Endothelial cell of umbilical vein (primary cell): ENCODE data around the gene LGALS7B. TPM values are rescaled to one million over a fixed set of nuclear protein-coding genes. Genes with fewer than 3 reads are reported as not detected.

Experiments
- BruUV-seq: library from RNA; stranded (reverse); fragments of 400-500 nt; replicated peaks from 2 replicates; lab custom pipeline; 2021; lab: Mats Ljungman, UMichigan
- CTCF ChIA-PET: fragments of 300-600, 350-600 bp; sonication (Branson Sonifier 250); formaldehyde crosslinking; loops from one replicate; lab custom pipeline; 2021; ENCODE audit warnings: antibody characterized with exemption, inconsistent platforms; lab: Charles Lee
- POLR2A ChIA-PET: fragments of 300-600, 350-600 bp; sonication (Branson Sonifier 250); formaldehyde crosslinking; loops from one replicate; lab custom pipeline; 2021; ENCODE audit warnings: antibody characterized with exemption, inconsistent platforms; lab: Charles Lee
- DNase-seq: peaks from one replicate; pipeline ENCODE4 v3.0.0-alpha.2; 2011; ENCODE audit warnings: low read depth, low spot score
- FAIRE-seq: peaks from 2 replicates; lab custom pipeline; 2011; peaks lifted over from hg19 to GRCh38; lab: Jason Lieb, UNC
- H2AFZ ChIP-seq: 2 replicates; pipeline ENCODE4 v1.6.0; 2012; ENCODE audit warnings: low read depth, low read length, control low read depth, inconsistent platforms
- H3K27ac ChIP-seq: 2 replicates; pipeline ENCODE4 v1.5.1; 2011; ENCODE audit warnings: low read depth, mild to moderate bottlenecking, control low read depth, low read length, moderate library complexity; ENCODE audit not compliant: insufficient read depth
- H3K27me3 ChIP-seq, 2 experiments: 2 replicates each; pipeline versions ENCODE4 v1.6.0 to v1.6.1; 2011; ENCODE audit warnings: low read length in 2 of 2, mixed read lengths in 1 of 2; ENCODE audit not compliant: control insufficient read depth in 2 of 2, insufficient read depth in 2 of 2
- H3K36me3 ChIP-seq, 2 experiments: 2 replicates in 1 of 2; 3 replicates in 1 of 2; pipeline ENCODE4 v1.5.1; 2011; ENCODE audit warnings: low read length in 2 of 2, mild to moderate bottlenecking in 1 of 2, moderate library complexity in 1 of 2; ENCODE audit not compliant: control insufficient read depth in 2 of 2, insufficient read depth in 2 of 2; ENCODE audit errors: extremely low read depth in 1 of 2
- H3K4me1 ChIP-seq: 3 replicates; pipeline ENCODE4 v1.5.1; 2011; ENCODE audit warnings: mild to moderate bottlenecking, low read length; ENCODE audit not compliant: control insufficient read depth, insufficient read depth; ENCODE audit errors: extremely low read depth
- H3K4me2 ChIP-seq: 2 replicates; pipeline ENCODE4 v1.6.1; 2011; ENCODE audit warnings: low read length, control low read depth, mixed read lengths; ENCODE audit not compliant: insufficient read depth
- H3K4me3 ChIP-seq, 3 experiments: fragments of 200-600 bp in 1 of 3; sonication (generic), shearing (Covaris generic) in 1 of 3; replicated peaks in 1 of 3; 2 replicates each; pipeline ENCODE4 v1.5.1; 2011 to 2016; ENCODE audit warnings: control low read depth in 3 of 3, low read length in 3 of 3, mild to moderate bottlenecking in 2 of 3, inconsistent platforms in 1 of 3, low read depth in 1 of 3, moderate library complexity in 1 of 3; ENCODE audit not compliant: insufficient read depth in 1 of 3
- H3K79me2 ChIP-seq: 2 replicates; pipeline ENCODE4 v1.6.0; 2012; ENCODE audit warnings: low read length, inconsistent platforms; ENCODE audit not compliant: control insufficient read depth, insufficient read depth
- H3K9ac ChIP-seq: replicated peaks from 2 replicates; pipeline ENCODE3; 2011; ENCODE audit warnings: low read length, control low read depth; ENCODE audit not compliant: insufficient read depth; ENCODE audit errors: extremely low read depth
- H3K9me1 ChIP-seq: replicated peaks from 3 replicates; pipeline ENCODE4 v1.6.0; 2011; ENCODE audit warnings: mild to moderate bottlenecking, low read length; ENCODE audit not compliant: control insufficient read depth, insufficient read depth; ENCODE audit errors: extremely low read depth
- H3K9me3 ChIP-seq: replicated peaks from 2 replicates; pipeline ENCODE4 v1.5.1; 2012; ENCODE audit warnings: low read length, inconsistent platforms; ENCODE audit not compliant: control insufficient read depth, insufficient read depth
- H4K20me1 ChIP-seq: replicated peaks from 2 replicates; pipeline ENCODE3; 2011; ENCODE audit warnings: mild to moderate bottlenecking, low read length; ENCODE audit not compliant: control insufficient read depth, insufficient read depth; ENCODE audit errors: extremely low read depth
- FOS ChIP-seq: IDR thresholded peaks from 2 replicates; pipeline ENCODE4 v1.6.1; 2011; ENCODE audit warnings: mild to moderate bottlenecking, low read length, moderate library complexity, borderline replicate concordance; ENCODE audit not compliant: insufficient read depth
- GATA2 ChIP-seq: IDR thresholded peaks from 2 replicates; pipeline ENCODE4 v1.7.0; 2011; ENCODE audit warnings: low read depth, mild to moderate bottlenecking, moderate library complexity, mixed read lengths, low read length; ENCODE audit not compliant: insufficient read length, insufficient read depth
- JUN ChIP-seq: IDR thresholded peaks from 2 replicates; pipeline ENCODE4 v1.6.1; 2011; ENCODE audit warnings: borderline replicate concordance, low read depth; ENCODE audit not compliant: insufficient read length, insufficient read depth
- POLR2A ChIP-seq: IDR thresholded peaks from 2 replicates; pipeline ENCODE4 v1.6.1; 2012; ENCODE audit warnings: low read depth, mild to moderate bottlenecking, control low read depth, low read length
- dilution Hi-C: fragments of 300-500 bp; cut with MboI; formaldehyde crosslinking; loops from one replicate; pipeline ENCODE4 v1.15.0; 2019; ENCODE audit warnings: low sequenced_read_pairs; ENCODE audit not compliant: extremely low pct_ligation_motif_present
- intact Hi-C: fragments of 100-400 bp; cut with micrococcal nuclease; formaldehyde crosslinking; loops from one replicate; pipeline ENCODE4 v1.10.0; 2022
- polyA plus RNA-seq, 4 experiments: library from polyadenylated mRNA; depleted of rRNA in 3 of 4; stranded (reverse) in 3 of 4; unstranded in 1 of 4; fragments of >200 nt; gene quantifications; 2 replicates each; pipeline versions ENCODE4 v1.2.1 to v1.2.3, GENCODE V29; 2011 to 2012; ENCODE audit warnings: missing spikeins in 1 of 4
- total RNA-seq: library from RNA; stranded (reverse); gene quantifications from 2 replicates; pipeline ENCODE4 v1.2.3, GENCODE V29; 2021
- TF ChIP-seq, protein P1 (sequence below), 2 donors: IDR thresholded peaks; 1 replicate in 1 of 2; 2 replicates in 1 of 2; pipeline ENCODE4 v1.5.1; 2011; ENCODE audit warnings: low read length in 2 of 2, mild to moderate bottlenecking in 2 of 2, moderate library complexity in 2 of 2, control low read depth in 1 of 2, inconsistent platforms in 1 of 2, low read depth in 1 of 2; ENCODE audit not compliant: insufficient read depth in 1 of 2; ENCODE audit errors: extremely low read depth in 1 of 2

The LGALS7B gene
- total and polyA plus RNA-seq, 2 donors (not counting 3 experiments of a cell fraction or from before 2014, with no cell fraction given): not detected

DNA sequence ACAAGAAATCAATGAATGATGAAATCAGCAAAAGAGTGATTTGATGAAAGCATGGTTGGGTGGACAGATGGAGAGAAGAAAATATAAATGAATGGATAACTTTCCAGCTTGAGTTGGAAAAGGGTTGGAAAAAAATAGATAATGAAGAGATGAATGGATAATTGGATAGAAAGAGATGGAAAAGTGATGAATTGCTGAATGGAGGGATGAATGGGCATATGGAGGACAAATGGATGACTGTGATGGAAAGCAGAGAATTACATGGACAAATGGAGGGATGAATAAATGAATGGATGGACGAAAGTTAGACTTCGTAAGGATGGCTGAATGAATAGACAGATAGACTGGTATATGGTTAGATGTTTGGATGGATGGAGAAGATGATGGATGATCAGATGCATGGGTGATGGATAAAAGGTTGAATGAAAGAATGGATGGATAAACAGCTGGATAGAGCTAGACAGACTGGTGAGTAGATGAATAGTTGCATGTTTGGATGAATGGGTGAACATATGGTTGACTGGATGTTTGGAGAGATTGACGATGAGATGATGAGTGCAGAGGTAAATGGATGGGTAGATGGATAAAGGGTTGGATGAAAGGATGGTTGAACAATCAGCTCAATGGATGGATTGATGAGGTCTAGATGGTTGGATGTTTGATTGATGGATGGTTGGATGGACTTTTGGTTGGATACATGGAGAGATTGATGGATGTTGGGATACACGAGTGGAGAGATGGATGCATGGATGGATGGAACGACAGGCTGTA is 11.8 kb downstream of the LGALS7B start:
- H3K4me2 ChIP-seq: no peak overlapping the region
- intact Hi-C loops: no loop called here
- no peak overlapping the region for H2AFZ ChIP-seq
- no peak overlapping the region for H3K9ac ChIP-seq
- no peaks in the 10 kb centered on the region for H3K27me3 ChIP-seq
- no peaks in the 10 kb centered on the region for H3K36me3 ChIP-seq
- TF ChIP-seq FOS: no peak
- no peak for TF ChIP-seq JUN
- no peak for TF ChIP-seq GATA2
- no peak for TF ChIP-seq POLR2A
- TF ChIP-seq, protein P1, sequence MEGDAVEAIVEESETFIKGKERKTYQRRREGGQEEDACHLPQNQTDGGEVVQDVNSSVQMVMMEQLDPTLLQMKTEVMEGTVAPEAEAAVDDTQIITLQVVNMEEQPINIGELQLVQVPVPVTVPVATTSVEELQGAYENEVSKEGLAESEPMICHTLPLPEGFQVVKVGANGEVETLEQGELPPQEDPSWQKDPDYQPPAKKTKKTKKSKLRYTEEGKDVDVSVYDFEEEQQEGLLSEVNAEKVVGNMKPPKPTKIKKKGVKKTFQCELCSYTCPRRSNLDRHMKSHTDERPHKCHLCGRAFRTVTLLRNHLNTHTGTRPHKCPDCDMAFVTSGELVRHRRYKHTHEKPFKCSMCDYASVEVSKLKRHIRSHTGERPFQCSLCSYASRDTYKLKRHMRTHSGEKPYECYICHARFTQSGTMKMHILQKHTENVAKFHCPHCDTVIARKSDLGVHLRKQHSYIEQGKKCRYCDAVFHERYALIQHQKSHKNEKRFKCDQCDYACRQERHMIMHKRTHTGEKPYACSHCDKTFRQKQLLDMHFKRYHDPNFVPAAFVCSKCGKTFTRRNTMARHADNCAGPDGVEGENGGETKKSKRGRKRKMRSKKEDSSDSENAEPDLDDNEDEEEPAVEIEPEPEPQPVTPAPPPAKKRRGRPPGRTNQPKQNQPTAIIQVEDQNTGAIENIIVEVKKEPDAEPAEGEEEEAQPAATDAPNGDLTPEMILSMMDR (IDR thresholded peaks at IDR 0.05; ENCODE audit: extremely low read depth in 1 of 2, insufficient read depth in 1 of 2, low read depth in 1 of 2, low read length in 2 of 2): no peak
- ChIA-PET CTCF (interaction anchor here (1.2 kb wide), 1 partner anchor 130 kb away, joined by 3 read pairs; the partner anchor contains the start of genes MRPS12 and SARS2), POLR2A (no interaction called here)
- H3K27ac ChIP-seq: no peak overlapping the region
- H3K4me3 ChIP-seq: no peak overlapping the region
- H3K9me1 ChIP-seq: no peaks in the 10 kb centered on the region
- no TSS peak for BruUV-seq
- no peak for FAIRE-seq
- DNase-seq: no peak
- no peaks in the 10 kb centered on the region for H4K20me1 ChIP-seq
- dilution Hi-C loops: no loop called here
- no peaks in the 10 kb centered on the region for H3K79me2 ChIP-seq
- peaks cover 8% of the 10 kb centered on the region for H3K4me1 ChIP-seq
- no peaks in the 10 kb centered on the region for H3K9me3 ChIP-seq
